NCI-H345 treated with DMSO at 0.1 percent for 48 hours (cell line): Measurements from ENCODE around the gene LHFPL2.

ENCODE experiments used
- DNase-seq: peaks from one replicate; lab custom pipeline; 2025; ENCODE audit not compliant: unreplicated experiment; lab: John Stamatoyannopoulos, UW

Gene LHFPL2

DNA sequence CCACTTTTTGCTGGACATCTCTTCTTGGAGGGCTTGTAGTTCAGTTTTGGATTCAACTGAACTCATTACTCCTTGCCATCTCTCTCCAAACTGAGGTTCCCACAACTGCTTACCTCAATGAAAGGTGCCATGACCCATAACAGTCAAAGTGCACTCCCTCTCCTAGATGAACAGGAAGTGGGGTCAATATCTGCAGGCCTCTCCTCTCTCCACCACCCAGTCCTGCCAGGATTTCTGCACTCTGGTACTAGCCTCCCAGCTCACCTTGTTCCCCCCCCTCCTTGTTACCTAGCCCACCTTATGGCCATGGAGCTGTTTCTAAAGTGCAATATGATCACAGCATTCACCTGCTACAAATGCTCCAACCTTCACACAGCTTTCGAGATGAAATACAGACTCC lies 5.9 kb downstream of the LHFPL2 start:
- DNase-seq, result no peak

- DNase-seq, result no peak
Measured at GRCh38 chr5:78640662-78641474, 7.7 kb downstream of the LHFPL2 start.

GRCh38 chr5:78639791-78640190 lies 8.8 kb downstream of the LHFPL2 start:
- DNase-seq, result no peak

DNA sequence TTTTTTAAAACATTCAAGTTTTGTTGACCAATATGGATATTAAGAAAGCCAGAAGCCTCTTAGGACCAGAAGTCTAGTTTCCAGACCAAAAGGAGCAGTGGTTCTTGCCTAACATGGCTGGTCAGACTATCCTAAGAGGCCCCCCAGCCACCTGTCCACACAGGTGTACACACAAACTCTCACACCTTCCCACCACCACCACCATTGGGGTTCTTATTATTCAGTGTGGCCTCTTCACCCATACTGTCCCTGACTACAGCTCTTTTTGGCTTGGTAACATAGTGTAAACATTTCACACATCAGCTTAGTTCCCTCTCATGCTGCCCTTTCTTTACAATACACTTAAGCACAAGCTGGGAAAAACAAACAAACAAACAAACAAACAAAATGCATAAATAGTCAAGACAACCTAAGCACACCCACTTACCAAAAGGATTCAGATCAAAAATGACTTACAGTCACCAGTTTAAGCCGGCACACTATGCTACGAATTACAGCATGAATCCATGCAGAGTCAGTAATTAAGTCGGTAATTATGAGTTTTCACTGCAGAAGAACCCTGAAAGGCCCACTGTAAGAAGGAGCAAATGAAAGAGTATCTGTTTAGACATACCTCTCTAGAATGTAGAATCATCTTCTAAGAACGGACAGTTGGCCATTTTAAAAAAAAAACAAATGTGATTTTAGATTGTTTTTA lies 9.5 kb downstream of the LHFPL2 start:
- DNase-seq, result no peak

DNA sequence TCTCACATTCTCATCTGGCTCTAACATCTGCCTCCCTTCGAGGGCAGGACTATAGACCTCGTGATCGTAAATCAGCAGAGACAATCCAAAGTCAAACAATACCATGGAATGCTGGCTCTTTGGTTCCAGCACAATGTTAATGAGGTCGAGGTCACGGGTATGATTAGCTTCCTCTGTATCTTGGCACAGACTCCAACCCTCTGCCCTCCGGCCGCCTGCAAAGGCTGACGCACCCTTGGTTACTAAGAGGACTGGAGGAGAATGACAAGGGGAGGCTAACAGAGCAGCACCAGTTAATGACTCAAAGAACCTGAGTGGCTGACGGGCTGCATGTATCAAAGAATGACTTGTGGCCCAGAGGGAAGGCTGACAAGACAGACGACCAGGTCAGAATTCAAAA lies 10.1 kb downstream of the LHFPL2 start:
- DNase-seq, result no peak

GRCh38 chr5:78637468-78637867 lies 11.1 kb downstream of the LHFPL2 start:
- DNase-seq, result no peak

- DNase-seq, result no peak
Measured at GRCh38 chr5:78636682-78637081, 11.9 kb downstream of the LHFPL2 start.

GRCh38 chr5:78634634-78635033 lies 13.9 kb downstream of the LHFPL2 start:
- DNase-seq, result no peak

DNA sequence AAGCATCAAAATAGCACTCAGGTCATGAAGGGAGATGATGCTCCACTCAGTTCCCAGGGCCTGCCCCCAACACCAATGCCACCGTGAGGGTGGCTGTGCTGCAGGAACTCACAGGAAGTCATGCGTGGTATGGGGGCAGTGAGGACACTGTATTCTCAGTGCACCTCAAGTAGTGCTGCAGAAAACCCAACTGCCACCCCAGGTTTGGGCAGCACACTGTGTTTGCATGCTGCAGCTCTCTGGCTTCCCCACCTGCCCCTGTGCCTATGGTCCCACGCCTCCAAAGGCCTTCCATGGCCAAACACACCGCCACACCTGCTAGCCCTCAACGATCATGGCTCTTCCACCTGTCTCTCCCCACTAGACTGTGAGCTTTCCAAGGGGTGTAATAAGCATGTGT lies 14.3 kb downstream of the LHFPL2 start:
- no peak for DNase-seq

DNA sequence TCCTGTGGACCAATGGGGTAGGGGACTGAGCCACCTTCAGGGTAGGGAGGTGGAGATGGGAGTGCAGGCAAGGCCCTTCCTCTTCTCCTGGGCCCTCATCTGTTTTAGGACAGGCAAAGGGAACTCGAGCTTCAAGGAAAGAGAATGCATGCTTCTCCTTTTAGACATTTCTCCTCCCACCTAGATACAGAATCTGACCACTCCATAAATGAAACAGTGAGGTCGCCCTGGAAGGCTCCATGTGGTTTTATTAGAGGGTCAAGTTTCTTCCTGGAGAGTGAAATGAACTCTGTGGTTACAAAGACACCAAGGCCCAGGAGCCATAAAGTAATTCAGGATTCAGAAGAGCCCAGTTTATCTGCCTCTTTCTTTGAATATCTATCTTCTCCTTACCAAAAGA lies 14.9 kb downstream of the LHFPL2 start:
- DNase-seq, result no peak

- no peak for DNase-seq
Measured at GRCh38 chr5:78632467-78632866, 16.1 kb downstream of the LHFPL2 start.

DNA sequence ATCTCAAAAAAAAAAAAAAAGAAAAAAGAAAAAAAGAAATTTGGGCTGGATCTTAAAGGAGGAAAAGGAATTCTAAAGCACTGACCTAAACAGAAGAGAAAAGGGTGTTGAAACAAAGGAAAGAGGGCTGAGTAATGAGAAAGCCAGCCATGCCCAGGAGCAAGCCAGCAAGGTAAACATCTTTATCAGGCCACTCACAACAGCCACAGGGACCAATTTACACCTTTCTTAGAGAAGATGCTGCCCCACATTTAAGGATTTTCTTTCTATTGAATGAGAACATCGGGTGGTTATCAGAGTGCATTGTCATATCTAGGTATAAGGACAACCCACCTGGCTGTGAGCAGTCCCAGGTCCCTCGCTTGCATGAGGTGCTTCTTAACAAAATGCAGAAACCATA lies 16.6 kb downstream of the LHFPL2 start:
- no peak for DNase-seq

GRCh38 chr5:78630047-78630446 lies 18.5 kb downstream of the LHFPL2 start:
- DNase-seq, result no peak

DNA sequence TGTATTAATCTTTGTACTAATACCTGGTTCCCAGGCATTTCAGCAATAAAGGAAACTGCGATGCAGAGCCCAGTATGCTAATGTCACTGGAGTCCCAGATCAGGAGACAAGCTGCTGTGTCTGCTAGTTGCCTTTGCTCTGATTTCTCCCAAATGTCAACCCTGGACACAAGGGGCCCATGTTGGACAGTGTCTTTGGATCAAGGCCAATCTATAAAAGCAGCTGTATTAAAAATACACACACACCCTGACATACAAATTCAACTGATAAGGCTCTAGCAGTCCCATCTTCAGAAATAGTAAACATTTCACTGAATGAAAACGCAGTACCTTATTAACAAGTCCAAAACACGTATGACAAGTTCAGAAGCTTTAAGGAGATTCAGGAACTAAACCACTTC lies 18.9 kb downstream of the LHFPL2 start:
- no peak for DNase-seq

GRCh38 chr5:78628270-78628992 lies 20.1 kb downstream of the LHFPL2 start:
- DNase-seq, result no peak

DNA sequence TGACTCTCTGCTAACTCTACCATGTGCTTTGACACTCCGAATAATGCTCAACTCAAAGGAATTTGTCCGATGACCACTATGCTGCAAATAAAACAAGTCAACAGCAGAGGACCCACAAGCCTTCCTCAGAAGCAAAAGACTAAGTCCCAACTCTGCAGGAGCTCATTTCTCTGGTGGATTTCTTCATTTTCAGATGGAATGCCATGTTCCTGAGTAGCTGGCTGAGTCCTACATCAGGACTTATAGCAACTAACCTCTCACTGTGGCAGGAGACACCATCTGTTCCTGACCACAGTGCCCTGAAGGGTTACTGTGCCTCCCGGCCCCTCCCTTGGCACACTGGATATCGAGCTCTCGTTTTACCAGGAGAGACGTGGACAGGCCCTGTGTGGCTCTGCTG lies 20.8 kb downstream of the LHFPL2 start:
- no peak for DNase-seq

GRCh38 chr5:78627175-78627574 lies 21.4 kb downstream of the LHFPL2 start:
- no peak for DNase-seq

- no peak for DNase-seq
Measured at GRCh38 chr5:78626009-78626571, 22.5 kb downstream of the LHFPL2 start.

DNA sequence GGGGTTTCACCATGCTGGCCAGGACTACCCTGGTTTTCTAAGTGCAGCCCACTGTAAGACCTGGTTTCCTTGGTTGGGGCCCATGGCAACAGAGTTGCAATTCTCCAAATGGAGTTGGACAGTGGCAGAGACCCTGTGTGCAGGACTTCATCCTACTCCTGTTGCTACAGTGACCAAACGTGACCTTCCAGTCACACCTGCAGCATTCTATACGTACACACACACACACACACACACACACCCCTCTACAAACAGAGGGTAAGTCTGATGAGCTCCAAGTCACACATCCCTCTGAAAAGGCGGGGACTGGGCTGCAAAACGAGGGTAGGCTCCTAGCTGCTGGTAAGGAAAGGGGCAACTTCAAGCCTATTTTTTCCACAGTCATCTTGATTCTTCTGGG lies 23.6 kb downstream of the LHFPL2 start:
- no peak for DNase-seq

- DNase-seq, result no peak
Measured at GRCh38 chr5:78624011-78624541, 24.5 kb downstream of the LHFPL2 start.

GRCh38 chr5:78622302-78622971 lies 26.1 kb downstream of the LHFPL2 start:
- DNase-seq, result no peak
